DOHH2 (cell line): ENCODE measurements around the gene OSBPL9.

ENCODE experiments used
- H3F3A ChIP-seq: fragments of 200-600 bp; sonication (generic), shearing (Covaris generic); 2 replicates; pipeline ENCODE4 v1.6.0; 2016; ENCODE audit warnings: antibody characterized with exemption, mild to moderate bottlenecking; ENCODE audit not compliant: control insufficient read depth, insufficient read depth
- H3K27ac ChIP-seq: fragments of 200-600 bp; sonication (generic); 2 replicates; pipeline ENCODE4 v1.5.1; 2014; ENCODE audit warnings: low read depth, mild to moderate bottlenecking, low read length, moderate library complexity
- H3K27me3 ChIP-seq: fragments of 200-600 bp; sonication (generic); 2 replicates; pipeline ENCODE4 v1.6.1; 2014; ENCODE audit warnings: mild to moderate bottlenecking, low read length, mixed read lengths; ENCODE audit not compliant: control insufficient read depth
- H3K36me3 ChIP-seq: fragments of 200-600 bp; sonication (generic); 2 replicates; pipeline ENCODE4 v1.6.1; 2014; ENCODE audit warnings: mild to moderate bottlenecking, low read length, moderate library complexity, mixed read lengths; ENCODE audit not compliant: control insufficient read depth
- H3K4me1 ChIP-seq: fragments of 200-600 bp; sonication (generic); 2 replicates; pipeline ENCODE4 v1.6.1; 2014; ENCODE audit warnings: mild to moderate bottlenecking, low read length, mixed read lengths; ENCODE audit not compliant: control insufficient read depth
- H3K4me2 ChIP-seq: fragments of 200-600 bp; sonication (generic); 2 replicates; pipeline ENCODE4 v1.6.0; 2014; ENCODE audit warnings: mild to moderate bottlenecking, low read length, moderate library complexity
- H3K4me3 ChIP-seq: fragments of 200-600 bp; sonication (generic); 2 replicates; pipeline ENCODE4 v1.5.1; 2014; ENCODE audit warnings: mild to moderate bottlenecking, low read length, mixed read lengths
- H3K79me2 ChIP-seq: fragments of 200-600 bp; sonication (generic); 2 replicates; pipeline ENCODE4 v1.6.1; 2014; ENCODE audit warnings: mild to moderate bottlenecking, low read length, mixed read lengths; ENCODE audit not compliant: control insufficient read depth
- H3K9me2 ChIP-seq: fragments of 200-600 bp; sonication (generic); replicated peaks from 2 replicates; pipeline ENCODE4 v1.6.1; 2014; ENCODE audit warnings: mild to moderate bottlenecking, low read length, mixed read lengths; ENCODE audit not compliant: control insufficient read depth
- H3K9me3 ChIP-seq: fragments of 200-600 bp; sonication (generic); 2 replicates; pipeline ENCODE4 v1.6.1; 2014; ENCODE audit warnings: antibody characterized with exemption, low read length, mixed read lengths; ENCODE audit not compliant: control insufficient read depth, insufficient read depth
- H4K20me1 ChIP-seq: fragments of 200-600 bp; sonication (generic); 2 replicates; pipeline ENCODE4 v1.6.0; 2014; ENCODE audit warnings: low read depth, mild to moderate bottlenecking, antibody characterized with exemption, low read length, moderate library complexity; ENCODE audit not compliant: control insufficient read depth, insufficient read depth
- CTCF ChIP-seq: fragments of 200-600 bp; sonication (generic); IDR thresholded peaks from one replicate; pipeline ENCODE4 v1.5.1; 2014; ENCODE audit warnings: antibody characterized with exemption, mild to moderate bottlenecking, low read depth, low read length; ENCODE audit not compliant: poor library complexity, severe bottlenecking
- EZH2phosphoT487 ChIP-seq: fragments of 200-600 bp; sonication (generic); IDR thresholded peaks from 2 replicates; pipeline ENCODE4 v1.6.1; 2017; ENCODE audit warnings: borderline replicate concordance, mild to moderate bottlenecking, antibody characterized with exemption, low read length, moderate library complexity, mixed read lengths

The OSBPL9 gene

GRCh38 chr1:51753969-51754368, 137.1 kb downstream of the OSBPL9 start:
- Histone ChIP-seq H4K20me1 (no peaks in the 10 kb centered on the region), H3K36me3 (peaks cover 36% of the 10 kb centered on the region), H3K4me2 (no peak overlapping the region), H3K9me2 (no peaks in the 10 kb centered on the region), H3K9me3 (no peaks in the 10 kb centered on the region), H3K27ac (no peak overlapping the region), H3K27me3 (no peaks in the 10 kb centered on the region), H3K79me2 (no peaks in the 10 kb centered on the region), H3F3A (no peaks in the 10 kb centered on the region), H3K4me1 (no peaks in the 10 kb centered on the region), H3K4me3 (no peak overlapping the region)
- TF ChIP-seq CTCF (no peak), EZH2phosphoT487 (no peak)

- H3K4me2 ChIP-seq = no peak overlapping the region
- H3K27me3 ChIP-seq = no peaks in the 10 kb centered on the region
- H3K36me3 ChIP-seq = peaks cover 36% of the 10 kb centered on the region
- TF ChIP-seq EZH2phosphoT487 = no peak
- no peak for TF ChIP-seq CTCF
- no peaks in the 10 kb centered on the region for H3K4me1 ChIP-seq
- H3K9me2 ChIP-seq = no peaks in the 10 kb centered on the region
- no peaks in the 10 kb centered on the region for H3K9me3 ChIP-seq
- no peaks in the 10 kb centered on the region for H3K79me2 ChIP-seq
- no peaks in the 10 kb centered on the region for H4K20me1 ChIP-seq
- no peak overlapping the region for H3K27ac ChIP-seq
- H3K4me3 ChIP-seq = no peak overlapping the region
- H3F3A ChIP-seq = no peaks in the 10 kb centered on the region
These were observed 137.8 kb downstream of the OSBPL9 start for GRCh38 chr1:51754666-51755065.

- Histone ChIP-seq H3K27me3 (no peaks in the 10 kb centered on the region), H3K4me3 (no peak overlapping the region), H3K36me3 (peaks cover 32% of the 10 kb centered on the region), H4K20me1 (no peaks in the 10 kb centered on the region), H3K79me2 (no peaks in the 10 kb centered on the region), H3K4me2 (no peak overlapping the region), H3K4me1 (no peaks in the 10 kb centered on the region), H3K9me2 (no peaks in the 10 kb centered on the region), H3K9me3 (no peaks in the 10 kb centered on the region), H3K27ac (no peak overlapping the region), H3F3A (no peaks in the 10 kb centered on the region)
- TF ChIP-seq CTCF = no peak
- no peak for TF ChIP-seq EZH2phosphoT487
These were observed 138.5 kb downstream of the OSBPL9 start for GRCh38 chr1:51755437-51755836.

GRCh38 chr1:51756290-51756689, 139.4 kb downstream of the OSBPL9 start:
- no peaks in the 10 kb centered on the region for H3F3A ChIP-seq
- no peaks in the 10 kb centered on the region; the same call in 1 of the 2 replicates for H4K20me1 ChIP-seq
- no peaks in the 10 kb centered on the region for H3K79me2 ChIP-seq
- no peaks in the 10 kb centered on the region for H3K9me2 ChIP-seq
- no peaks in the 10 kb centered on the region for H3K9me3 ChIP-seq
- H3K27me3 ChIP-seq = no peaks in the 10 kb centered on the region
- no peak overlapping the region for H3K27ac ChIP-seq
- H3K4me2 ChIP-seq = no peak overlapping the region
- peaks cover 29% of the 10 kb centered on the region for H3K36me3 ChIP-seq
- H3K4me3 ChIP-seq = no peak overlapping the region
- H3K4me1 ChIP-seq = no peaks in the 10 kb centered on the region
- TF ChIP-seq EZH2phosphoT487 (no peak), CTCF (no peak)
